ENCODE measurements around the gene SPRR2F.

GRCh38 chr1:153133267-153133666 is 20.0 kb upstream of the SPRR2F start:
- TF ChIP-seq, protein P1, sequence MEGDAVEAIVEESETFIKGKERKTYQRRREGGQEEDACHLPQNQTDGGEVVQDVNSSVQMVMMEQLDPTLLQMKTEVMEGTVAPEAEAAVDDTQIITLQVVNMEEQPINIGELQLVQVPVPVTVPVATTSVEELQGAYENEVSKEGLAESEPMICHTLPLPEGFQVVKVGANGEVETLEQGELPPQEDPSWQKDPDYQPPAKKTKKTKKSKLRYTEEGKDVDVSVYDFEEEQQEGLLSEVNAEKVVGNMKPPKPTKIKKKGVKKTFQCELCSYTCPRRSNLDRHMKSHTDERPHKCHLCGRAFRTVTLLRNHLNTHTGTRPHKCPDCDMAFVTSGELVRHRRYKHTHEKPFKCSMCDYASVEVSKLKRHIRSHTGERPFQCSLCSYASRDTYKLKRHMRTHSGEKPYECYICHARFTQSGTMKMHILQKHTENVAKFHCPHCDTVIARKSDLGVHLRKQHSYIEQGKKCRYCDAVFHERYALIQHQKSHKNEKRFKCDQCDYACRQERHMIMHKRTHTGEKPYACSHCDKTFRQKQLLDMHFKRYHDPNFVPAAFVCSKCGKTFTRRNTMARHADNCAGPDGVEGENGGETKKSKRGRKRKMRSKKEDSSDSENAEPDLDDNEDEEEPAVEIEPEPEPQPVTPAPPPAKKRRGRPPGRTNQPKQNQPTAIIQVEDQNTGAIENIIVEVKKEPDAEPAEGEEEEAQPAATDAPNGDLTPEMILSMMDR (IDR thresholded peaks at IDR 0.05) = no peak
- TF ChIP-seq POLR2A (IDR thresholded peaks at IDR 0.05) = no peak

All from heart left ventricle (tissue), 13 donors.